ENCODE results near the gene MATCAP1.

The MATCAP1 gene

DNA sequence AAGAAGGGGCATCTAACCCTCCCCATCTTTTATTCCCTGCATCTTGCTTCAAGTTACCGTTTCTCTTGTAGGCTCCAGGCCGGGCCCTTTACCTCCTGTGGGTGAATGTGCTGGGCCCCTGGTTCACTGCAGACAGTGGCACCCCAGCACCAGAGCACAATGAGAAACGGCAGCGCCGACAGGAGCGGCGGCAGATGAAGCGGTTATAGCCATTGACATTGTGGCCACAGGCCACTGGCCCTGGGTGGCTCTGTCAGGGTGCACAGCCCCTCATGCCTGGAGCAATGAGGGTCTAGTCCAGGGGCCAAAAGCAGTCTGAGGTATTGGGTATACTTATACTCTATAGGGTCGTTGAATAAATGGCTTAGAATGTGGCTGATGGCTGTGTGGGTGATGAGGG lies 45.1 kb upstream of the MATCAP1 start:
- H3K9me3 ChIP-seq (replicated peaks in 1 of 2; ENCODE audit: control insufficient read depth in 2 of 2, insufficient read depth in 1 of 2, low read depth in 1 of 2, low read length in 2 of 2): no peaks in the 10 kb centered on the region
- no CpG with 5 or more reads among the region's 9 CpGs for WGBS, 2 donors (ENCODE audit: extremely low coverage in 2 of 2, insufficient read length in 2 of 2, insufficient replicate concordance in 1 of 2)
- no peak overlapping the region for H3K4me3 ChIP-seq (ENCODE audit: low read length in 2 of 2)
- H3K18ac ChIP-seq (ENCODE audit: low read length): no peak overlapping the region
- no peak overlapping the region for H2BK15ac ChIP-seq (ENCODE audit: low read length)
- H3K79me1 ChIP-seq (ENCODE audit: low read depth, low read length): peaks cover 7% of the 10 kb centered on the region
- H3K4ac ChIP-seq (ENCODE audit: low read length): no peak overlapping the region
- H3K14ac ChIP-seq (ENCODE audit: low read length): no peak overlapping the region
- peaks cover 0 to 2% (median 0%) of the 10 kb centered on the region in 3 experiments for H3K27me3 ChIP-seq (ENCODE audit: control insufficient read depth in 3 of 3, insufficient read depth in 3 of 3, low read depth in 1 of 3, low read length in 3 of 3)
- no peak overlapping the region for H2BK12ac ChIP-seq (ENCODE audit: low read length)
- H3K4me2 ChIP-seq (ENCODE audit: insufficient read depth, low read length, poor library complexity, severe bottlenecking): no peak overlapping the region
- H3K27ac ChIP-seq (replicated peaks; ENCODE audit: low read length): no peak overlapping the region
- H3K23ac ChIP-seq (ENCODE audit: low read depth, low read length, poor library complexity): no peak overlapping the region
- H2AK5ac ChIP-seq (ENCODE audit: low read depth, low read length): no peak overlapping the region
- H4K8ac ChIP-seq (ENCODE audit: low read depth, low read length): no peak overlapping the region
- no peak overlapping the region for H2BK120ac ChIP-seq (ENCODE audit: low read depth, low read length)
- H3K36me3 ChIP-seq (replicated peaks in 1 of 2; ENCODE audit: control insufficient read depth in 2 of 2, insufficient read depth in 2 of 2, low read length in 2 of 2): peaks cover 31 to 54% of the 10 kb centered on the region in 2 donors
- H4K91ac ChIP-seq (ENCODE audit: low read depth, low read length, poor library complexity): no peak overlapping the region
- no peak overlapping the region for H3K9ac ChIP-seq (ENCODE audit: low read depth, low read length, poor library complexity)
- DNase-seq (ENCODE audit: low spot score): no peak
- peaks cover 10 to 13% of the 10 kb centered on the region in 2 donors for H3K4me1 ChIP-seq (ENCODE audit: control insufficient read depth in 2 of 2, insufficient read depth in 1 of 2, low read depth in 1 of 2, low read length in 2 of 2)
- no peak overlapping the region for H2AFZ ChIP-seq (ENCODE audit: low read length)
- no peak overlapping the region for H2BK5ac ChIP-seq (ENCODE audit: low read length)

DNA sequence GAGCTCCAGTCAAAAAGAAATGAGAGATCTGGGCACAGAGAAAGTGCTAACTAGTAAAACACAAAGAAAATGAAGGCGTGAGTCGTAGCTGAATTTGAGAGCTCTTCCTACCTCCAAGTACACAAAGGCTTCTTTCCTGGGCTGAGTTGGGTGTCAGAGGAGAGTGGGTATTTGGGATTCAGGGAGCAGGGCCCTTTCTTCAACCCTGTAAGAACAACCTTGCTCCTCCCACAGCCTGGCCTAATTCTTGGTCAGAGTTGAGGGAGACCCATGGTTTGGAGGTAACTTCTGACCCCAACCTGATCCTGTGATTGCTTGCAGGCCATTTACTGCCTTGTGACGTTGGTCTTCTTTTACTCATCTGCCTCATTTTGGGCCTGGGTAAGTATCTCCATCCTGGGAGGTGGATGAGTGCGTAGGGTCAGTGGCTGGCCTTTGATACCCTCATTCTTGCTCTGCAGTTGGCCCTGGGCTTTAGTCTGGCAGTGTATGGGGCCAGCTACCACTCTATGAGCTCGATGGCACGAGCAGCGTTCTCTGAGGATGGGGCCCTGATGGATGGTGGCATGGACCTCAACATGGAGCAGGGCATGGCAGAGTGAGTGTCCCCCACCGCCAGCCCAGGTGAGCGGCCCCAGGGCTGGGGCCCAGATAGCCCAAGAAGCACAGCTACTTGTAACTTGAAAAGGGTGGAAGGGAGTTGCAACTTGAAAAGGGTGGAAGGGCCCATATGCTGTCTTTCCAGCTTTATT lies 44.4 kb upstream of the MATCAP1 start:
- Histone ChIP-seq H3K4ac (ENCODE audit: low read length) (no peak overlapping the region), H2BK15ac (ENCODE audit: low read length) (no peak overlapping the region), H3K4me2 (ENCODE audit: insufficient read depth, low read length, poor library complexity, severe bottlenecking) (peak overlapping the region; percentile 92), H3K27ac (replicated peaks; ENCODE audit: low read length) (no peak overlapping the region), H2AK5ac (ENCODE audit: low read depth, low read length) (no peak overlapping the region), H3K18ac (ENCODE audit: low read length) (no peak overlapping the region), H3K4me1 (ENCODE audit: control insufficient read depth in 2 of 2, insufficient read depth in 1 of 2, low read depth in 1 of 2, low read length in 2 of 2) (peaks cover 10 to 13% of the 10 kb centered on the region in 2 donors), H2BK120ac (ENCODE audit: low read depth, low read length) (no peak overlapping the region), H3K27me3 (ENCODE audit: control insufficient read depth in 3 of 3, insufficient read depth in 3 of 3, low read depth in 1 of 3, low read length in 3 of 3) (peaks cover 0 to 2% (median 0%) of the 10 kb centered on the region in 3 experiments), H4K8ac (ENCODE audit: low read depth, low read length) (no peak overlapping the region), H4K91ac (ENCODE audit: low read depth, low read length, poor library complexity) (no peak overlapping the region), H2AFZ (ENCODE audit: low read length) (no peak overlapping the region), H2BK12ac (ENCODE audit: low read length) (no peak overlapping the region), H3K14ac (ENCODE audit: low read length) (no peak overlapping the region), H3K36me3 (replicated peaks in 1 of 2; ENCODE audit: control insufficient read depth in 2 of 2, insufficient read depth in 2 of 2, low read length in 2 of 2) (peaks cover 28 to 53% of the 10 kb centered on the region in 2 donors), H3K9ac (ENCODE audit: low read depth, low read length, poor library complexity) (no peak overlapping the region), H3K4me3 (ENCODE audit: low read length in 2 of 2) (peak overlapping the region in 1 of 2 donors; percentile 80), H3K9me3 (replicated peaks in 1 of 2; ENCODE audit: control insufficient read depth in 2 of 2, insufficient read depth in 1 of 2, low read depth in 1 of 2, low read length in 2 of 2) (no peaks in the 10 kb centered on the region), H3K79me1 (ENCODE audit: low read depth, low read length) (peaks cover 7% of the 10 kb centered on the region), H2BK5ac (ENCODE audit: low read length) (no peak overlapping the region), H3K23ac (ENCODE audit: low read depth, low read length, poor library complexity) (peak overlapping the region; percentile 50)
- no CpG with 5 or more reads among the region's 9 CpGs for WGBS, 2 donors (ENCODE audit: extremely low coverage in 2 of 2, insufficient read length in 2 of 2, insufficient replicate concordance in 1 of 2)
- no peak for DNase-seq (ENCODE audit: low spot score)

DNA sequence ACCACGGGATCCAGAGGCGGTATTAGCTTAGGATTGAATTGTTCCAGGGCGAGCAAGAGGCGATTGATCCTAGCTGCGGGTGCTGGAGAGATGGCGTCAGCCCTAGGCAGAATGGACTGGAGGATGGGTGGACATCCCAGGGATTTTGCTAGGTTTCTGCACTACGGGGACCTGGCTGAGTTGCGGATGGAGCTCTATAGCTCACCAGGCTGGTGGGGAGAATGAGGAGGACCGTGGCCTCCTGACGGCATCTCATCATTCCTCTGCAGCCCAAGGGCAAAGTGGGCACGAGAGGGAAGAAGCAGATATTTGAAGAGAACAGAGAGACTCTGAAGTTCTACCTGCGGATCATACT lies 43.8 kb upstream of the MATCAP1 start:
- Histone ChIP-seq H3K4me1 (ENCODE audit: control insufficient read depth in 2 of 2, insufficient read depth in 1 of 2, low read depth in 1 of 2, low read length in 2 of 2) (peaks cover 10 to 13% of the 10 kb centered on the region in 2 donors), H2BK15ac (ENCODE audit: low read length) (no peak overlapping the region), H3K4ac (ENCODE audit: low read length) (no peak overlapping the region), H3K36me3 (replicated peaks in 1 of 2; ENCODE audit: control insufficient read depth in 2 of 2, insufficient read depth in 2 of 2, low read length in 2 of 2) (peaks cover 28 to 51% of the 10 kb centered on the region in 2 donors), H4K91ac (ENCODE audit: low read depth, low read length, poor library complexity) (no peak overlapping the region), H3K18ac (ENCODE audit: low read length) (no peak overlapping the region), H3K4me3 (ENCODE audit: low read length in 2 of 2) (peak overlapping the region; percentile 80 to 97), H3K14ac (ENCODE audit: low read length) (no peak overlapping the region), H3K9me3 (replicated peaks in 1 of 2; ENCODE audit: control insufficient read depth in 2 of 2, insufficient read depth in 1 of 2, low read depth in 1 of 2, low read length in 2 of 2) (no peaks in the 10 kb centered on the region), H3K79me1 (ENCODE audit: low read depth, low read length) (peaks cover 7% of the 10 kb centered on the region), H2AK5ac (ENCODE audit: low read depth, low read length) (no peak overlapping the region), H2BK5ac (ENCODE audit: low read length) (no peak overlapping the region), H3K4me2 (ENCODE audit: insufficient read depth, low read length, poor library complexity, severe bottlenecking) (peak overlapping the region; percentile 92), H3K9ac (ENCODE audit: low read depth, low read length, poor library complexity) (peak overlapping the region; percentile 88), H4K8ac (ENCODE audit: low read depth, low read length) (no peak overlapping the region), H2BK12ac (ENCODE audit: low read length) (no peak overlapping the region), H3K27ac (replicated peaks; ENCODE audit: low read length) (no peak overlapping the region), H3K27me3 (ENCODE audit: control insufficient read depth in 3 of 3, insufficient read depth in 3 of 3, low read depth in 1 of 3, low read length in 3 of 3) (peaks cover 0 to 2% (median 0%) of the 10 kb centered on the region in 3 experiments), H3K23ac (ENCODE audit: low read depth, low read length, poor library complexity) (no peak overlapping the region), H2BK120ac (ENCODE audit: low read depth, low read length) (no peak overlapping the region), H2AFZ (ENCODE audit: low read length) (peak overlapping the region; percentile 91)
- DNase-seq (ENCODE audit: low spot score): no peak
- no CpG with 5 or more reads among the region's 12 CpGs for WGBS, 2 donors (ENCODE audit: extremely low coverage in 2 of 2, insufficient read length in 2 of 2, insufficient replicate concordance in 1 of 2)

DNA sequence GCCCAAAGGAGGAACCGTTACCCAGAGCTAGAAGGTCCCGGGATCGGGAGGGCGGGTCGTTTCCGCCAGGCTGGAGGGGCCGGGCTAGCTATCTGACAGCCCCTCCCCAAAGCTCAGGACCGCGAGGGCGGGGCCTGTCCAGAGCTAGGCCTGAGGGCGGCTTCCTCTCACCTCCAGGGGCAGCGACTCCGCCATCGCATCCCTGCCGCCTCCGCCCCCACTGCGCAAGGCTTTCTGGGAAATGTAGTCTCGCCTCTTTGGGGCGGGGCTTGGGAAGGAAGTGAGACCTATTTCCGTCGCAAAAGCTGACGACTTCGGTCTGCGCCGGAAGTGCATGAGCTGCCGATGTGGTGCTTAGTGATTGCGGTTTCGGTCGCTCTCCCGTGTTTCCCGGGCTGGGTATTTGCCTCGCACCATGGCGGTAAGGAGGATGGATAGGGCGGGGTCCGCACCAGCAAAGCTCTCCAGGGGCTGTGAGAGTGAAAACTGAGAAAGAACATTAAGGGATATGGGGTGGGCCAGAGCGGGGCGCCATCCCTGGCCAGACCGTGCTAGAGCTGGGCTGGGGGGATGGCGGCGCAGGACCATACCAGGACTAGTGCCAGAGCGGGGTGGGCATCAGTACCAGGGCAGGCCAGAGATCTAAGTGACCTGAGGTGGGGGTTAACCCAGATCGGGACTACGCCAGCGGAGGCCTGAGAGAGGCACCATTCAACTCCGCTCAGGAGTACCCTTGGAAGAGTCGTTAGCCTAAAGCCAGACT lies 43.2 kb upstream of the MATCAP1 start, which contains the start of gene TMEM208:
TSS of gene TMEM208 (plus strand) at position 327 of the 763 bp plus-strand sequence. CDS start at position 416, 89 bp downstream.
- peak; percentile 99 for DNase-seq (ENCODE audit: low spot score)
- Histone ChIP-seq H3K9me3 (replicated peaks in 1 of 2; ENCODE audit: control insufficient read depth in 2 of 2, insufficient read depth in 1 of 2, low read depth in 1 of 2, low read length in 2 of 2) (no peaks in the 10 kb centered on the region), H2BK120ac (ENCODE audit: low read depth, low read length) (no peak within 1 kb of the TSS), H2BK5ac (ENCODE audit: low read length) (peak within 1 kb of the TSS; percentile 4), H3K18ac (ENCODE audit: low read length) (peak within 1 kb of the TSS; percentile 94), H3K79me1 (ENCODE audit: low read depth, low read length) (peaks cover 7% of the 10 kb centered on the region), H4K8ac (ENCODE audit: low read depth, low read length) (no peak within 1 kb of the TSS), H3K27me3 (ENCODE audit: control insufficient read depth in 3 of 3, insufficient read depth in 3 of 3, low read depth in 1 of 3, low read length in 3 of 3) (peaks cover 0 to 2% (median 0%) of the 10 kb centered on the region in 3 experiments), H3K4ac (ENCODE audit: low read length) (no peak within 1 kb of the TSS), H3K4me1 (ENCODE audit: control insufficient read depth in 2 of 2, insufficient read depth in 1 of 2, low read depth in 1 of 2, low read length in 2 of 2) (peaks cover 10 to 13% of the 10 kb centered on the region in 2 donors), H4K91ac (ENCODE audit: low read depth, low read length, poor library complexity) (no peak within 1 kb of the TSS), H3K4me3 (ENCODE audit: low read length in 2 of 2) (peak within 1 kb of the TSS; percentile 80 to 97), H3K4me2 (ENCODE audit: insufficient read depth, low read length, poor library complexity, severe bottlenecking) (peak within 1 kb of the TSS; percentile 92), H3K9ac (ENCODE audit: low read depth, low read length, poor library complexity) (peak within 1 kb of the TSS; percentile 88), H2BK12ac (ENCODE audit: low read length) (no peak within 1 kb of the TSS), H2AFZ (ENCODE audit: low read length) (peak within 1 kb of the TSS; percentile 91), H3K27ac (replicated peaks; ENCODE audit: low read length) (no peak within 1 kb of the TSS), H2BK15ac (ENCODE audit: low read length) (no peak within 1 kb of the TSS), H2AK5ac (ENCODE audit: low read depth, low read length) (no peak within 1 kb of the TSS), H3K14ac (ENCODE audit: low read length) (peak within 1 kb of the TSS; percentile 42), H3K23ac (ENCODE audit: low read depth, low read length, poor library complexity) (peak within 1 kb of the TSS; percentile 45), H3K36me3 (replicated peaks in 1 of 2; ENCODE audit: control insufficient read depth in 2 of 2, insufficient read depth in 2 of 2, low read length in 2 of 2) (peaks cover 28 to 47% of the 10 kb centered on the region in 2 donors)
- no CpG with 5 or more reads among the region's 46 CpGs for WGBS, 2 donors (ENCODE audit: extremely low coverage in 2 of 2, insufficient read length in 2 of 2, insufficient replicate concordance in 1 of 2)
